H7 (cell line): ENCODE results near the gene ASB7. TPM values are rescaled to one million over a fixed set of nuclear protein-coding genes. Genes with fewer than 3 reads are reported as not detected.

Experiments
- DNase-seq: peaks from one replicate; pipeline ENCODE4 v3.0.0; 2012
- H3K27me3 ChIP-seq: 2 replicates; pipeline ENCODE4 v1.6.0; 2011; ENCODE audit warnings: mild to moderate bottlenecking, low read length; ENCODE audit not compliant: control insufficient read depth, insufficient read depth
- H3K36me3 ChIP-seq: replicated peaks from 2 replicates; pipeline ENCODE4 v1.5.1; 2011; ENCODE audit warnings: low read length; ENCODE audit not compliant: control insufficient read depth, insufficient read depth
- H3K4me3 ChIP-seq: 2 replicates; pipeline ENCODE4 v1.5.1; 2011; ENCODE audit warnings: low read depth, mild to moderate bottlenecking, control low read depth, low read length, moderate library complexity; ENCODE audit not compliant: insufficient read depth
- total RNA-seq: library from RNA; depleted of rRNA; stranded (reverse); fragments of >200 nt; shearing (Covaris generic); gene quantifications from 2 replicates; pipeline ENCODE4 v1.2.3, GENCODE V29; 2014; rRNA removed

Gene ASB7
- total RNA-seq, 1 experiment from 2014 or later = 8.3 TPM

- no peak overlapping the region for H3K4me3 ChIP-seq
- no peaks in the 10 kb centered on the region for H3K36me3 ChIP-seq
- H3K27me3 ChIP-seq = no peaks in the 10 kb centered on the region
- DNase-seq = no peak
Observed at GRCh38 chr15:100692246-100692645, 89.9 kb downstream of the ASB7 start.

- Histone ChIP-seq H3K27me3 (no peaks in the 10 kb centered on the region), H3K4me3 (no peak overlapping the region), H3K36me3 (no peaks in the 10 kb centered on the region)
- no peak for DNase-seq
Observed at GRCh38 chr15:100692671-100693070, 90.3 kb downstream of the ASB7 start.

GRCh38 chr15:100693451-100693850, 91.1 kb downstream of the ASB7 start:
- no peaks in the 10 kb centered on the region for H3K27me3 ChIP-seq
- no peaks in the 10 kb centered on the region for H3K36me3 ChIP-seq
- no peak overlapping the region for H3K4me3 ChIP-seq
- no peak for DNase-seq

- H3K4me3 ChIP-seq = no peak overlapping the region
- H3K27me3 ChIP-seq = no peaks in the 10 kb centered on the region
- DNase-seq = no peak
- H3K36me3 ChIP-seq = no peaks in the 10 kb centered on the region
Observed at GRCh38 chr15:100694381-100695021, 92.1 kb downstream of the ASB7 start.

GRCh38 chr15:100695048-100695447, 92.7 kb downstream of the ASB7 start:
- H3K4me3 ChIP-seq = no peak overlapping the region
- H3K36me3 ChIP-seq = no peaks in the 10 kb centered on the region
- DNase-seq = no peak
- no peaks in the 10 kb centered on the region for H3K27me3 ChIP-seq

GRCh38 chr15:100696452-100696851, 94.1 kb downstream of the ASB7 start:
- Histone ChIP-seq H3K27me3 (no peaks in the 10 kb centered on the region), H3K36me3 (no peaks in the 10 kb centered on the region), H3K4me3 (no peak overlapping the region)
- DNase-seq = no peak

Other genes with a start within 250 kb of the ASB7 start
- gene CERS3, start 73.6 kb upstream of the ASB7 start, total RNA-seq = 0.11 and 1.9 TPM in 2 replicates
- gene LINS1, start 405 bp upstream of the ASB7 start, total RNA-seq = 9.5 and 13.4 TPM in 2 replicates